ENCODE data around the gene SNRNP35.
"Not testable (repeated sequence)": the region's sequence is repeated elsewhere in the genome, so short reads cannot be mapped to it uniquely, and the experiment has no call there.

SNRNP35 gene

GRCh38 chr12:123506843-123507236, 48.9 kb downstream of the SNRNP35 start:
- H3K4me3 ChIP-seq (ENCODE audit: low read depth, low read length): no peak overlapping the region
- no peak for TF ChIP-seq CTCF (IDR thresholded peaks at IDR 0.05; ENCODE audit: control insufficient read depth, extremely low read depth, insufficient read depth)
- no peak for DNase-seq (ENCODE audit: low read depth)

- DNase-seq (ENCODE audit: low read depth): no peak
- no peak for TF ChIP-seq CTCF (IDR thresholded peaks at IDR 0.05; ENCODE audit: control insufficient read depth, extremely low read depth, insufficient read depth)
- no peak overlapping the region for H3K4me3 ChIP-seq (ENCODE audit: low read depth, low read length)
Measured at GRCh38 chr12:123512838-123513665, 55.1 kb downstream of the SNRNP35 start.

- no peak for DNase-seq (ENCODE audit: low read depth)
- TF ChIP-seq CTCF (IDR thresholded peaks at IDR 0.05; ENCODE audit: control insufficient read depth, extremely low read depth, insufficient read depth): no peak
- no peak overlapping the region for H3K4me3 ChIP-seq (ENCODE audit: low read depth, low read length)
Measured at GRCh38 chr12:123513805-123514204, 55.9 kb downstream of the SNRNP35 start.

- DNase-seq (ENCODE audit: low read depth); H3K4me3 ChIP-seq (ENCODE audit: low read depth, low read length): not testable (repeated sequence)
Measured at GRCh38 chr12:123514582-123515221, 56.8 kb downstream of the SNRNP35 start.

GRCh38 chr12:123516216-123516780, 58.4 kb downstream of the SNRNP35 start:
- H3K4me3 ChIP-seq (ENCODE audit: low read depth, low read length): no peak overlapping the region
- no peak for DNase-seq (ENCODE audit: low read depth)
- no peak for TF ChIP-seq CTCF (IDR thresholded peaks at IDR 0.05; ENCODE audit: control insufficient read depth, extremely low read depth, insufficient read depth)

All from LNCaP clone FGC (cell line).